ENCODE results near the gene PDE8A. TPM values are rescaled to one million over a fixed set of nuclear protein-coding genes. Genes with fewer than 3 reads are reported as not detected.

Gene PDE8A
- 10.3 and 19.0 TPM in 2 replicates for total RNA-seq

GRCh38 chr15:84981711-84982300, at the start of gene PDE8A:
Gene PDE8A (plus strand): TSS chr15:84981856. CDS start chr15:84982163, 307 bp downstream.

Other genes starting within 250 kb of the PDE8A start
- 5.4 and 5.5 TPM in 2 replicates for gene ZNF592, start 233.3 kb upstream of the PDE8A start, total RNA-seq
- 0.74 and 0.84 TPM in 2 replicates for gene ALPK3, start 164.5 kb upstream of the PDE8A start, total RNA-seq
- gene SLC28A1, start 97.2 kb upstream of the PDE8A start, total RNA-seq, result not detected in 2 replicates

Measured in bronchus fibroblast of lung (primary cell).